ENCODE data around the gene KREMEN1. TPM values are rescaled to one million over a fixed set of nuclear protein-coding genes. Genes with fewer than 3 reads are reported as not detected.

KREMEN1 gene
- total and polyA plus RNA-seq, 9 of the 15 experiments (the other 6 are each of a cell fraction or from before 2014, with no cell fraction given) = 0.69 to 11.5 (median 4.3) TPM

GRCh38 chr22:29048822-29049654, 23.8 kb upstream of the KREMEN1 start:
- Histone ChIP-seq H4K20me1 (replicated peaks; ENCODE audit: control insufficient read depth, insufficient read depth, low read length) (no peaks in the 10 kb centered on the region), H3K27ac (ENCODE audit: extremely low read depth, low read depth, low read length) (peak overlapping the region; percentile 62; the same call in 2 of the 3 replicates), H3K4me2 (ENCODE audit: insufficient read depth, low read length) (no peak overlapping the region), H3K79me2 (ENCODE audit: control insufficient read depth, insufficient read depth, low read length) (no peaks in the 10 kb centered on the region), H3K9ac (ENCODE audit: insufficient read depth in 1 of 2, low read depth in 2 of 2, low read length in 2 of 2) (peak overlapping the region in 1 of 2 experiments; percentile 83; a peak in 2 of 4 replicates), H2AFZ (ENCODE audit: low read depth, low read length) (0 out of 2 replicates have a peak overlapping the region, but pooled peaks have one; percentile 82), H3K27me3 (ENCODE audit: control insufficient read depth in 2 of 2, insufficient read depth in 2 of 2, low read length in 2 of 2) (no peaks in the 10 kb centered on the region), H3K9me3 (replicated peaks; ENCODE audit: control insufficient read depth, insufficient read depth, low read depth, low read length) (no peaks in the 10 kb centered on the region), H3K4me1 (replicated peaks in 1 of 2; ENCODE audit: control insufficient read depth in 2 of 2, insufficient read depth in 2 of 2, low read length in 2 of 2) (peaks cover 4 to 19% of the 10 kb centered on the region in 2 experiments; a peak in 3 of 5 replicates), H3K36me3 (ENCODE audit: control insufficient read depth, insufficient read depth, low read length) (peaks cover 42% of the 10 kb centered on the region; the same call in 2 of the 3 replicates), H3K4me3 (no peak overlapping the region), H3K9me1 (ENCODE audit: control insufficient read depth, insufficient read depth, low read length) (no peaks in the 10 kb centered on the region)
- FAIRE-seq (no peak), DNase-seq (ENCODE audit: extremely low read depth in 1 of 4, low spot score in 3 of 4) (no peak), ATAC-seq (no peak)
- POLR2A ChIA-PET = interaction anchor here (0.7 to 1.4 kb wide), 4 partner anchors 8 to 198 kb away, joined by 3 to 7 read pairs (median 4); no protein-coding TSS in a partner anchor
- intact Hi-C loops (cut with micrococcal nuclease) (no loop called here), in situ Hi-C loops (cut with MboI) (no loop called here)
- no TSS peak for BruUV-seq (replicated peaks)
- CTCF ChIA-PET (ENCODE audit: low intra/inter-chr PET ratio) = no interaction called here
- WGBS (ENCODE audit: insufficient coverage, low coverage, missing lambda C conversion rate) = 94% methylated on average over 13 of the region's 31 CpGs
- TF ChIP-seq XRCC3 (IDR thresholded peaks at IDR 0.05) = no peak
- no peak for TF ChIP-seq ZNF609 (CRISPR knock-in tag; IDR thresholded peaks at IDR 0.05; ENCODE audit: borderline replicate concordance)
- TF ChIP-seq ZNF24 (IDR thresholded peaks at IDR 0.05) = no peak
- no peak for TF ChIP-seq U2AF2 (optimal IDR thresholded peaks at IDR 0.05; ENCODE audit: low read depth, low read length)
- no peak for TF ChIP-seq HIVEP1 (CRISPR knock-in tag; IDR thresholded peaks at IDR 0.05)
- no peak for TF ChIP-seq ATF4 (CRISPR knock-in tag; IDR thresholded peaks at IDR 0.05)
- TF ChIP-seq ZNF668 (CRISPR knock-in tag; IDR thresholded peaks at IDR 0.05) = no peak
- no peak for TF ChIP-seq CREB5 (CRISPR knock-in tag; IDR thresholded peaks at IDR 0.05)
- no peak for TF ChIP-seq ZNF239 (CRISPR knock-in tag; IDR thresholded peaks at IDR 0.05)
- no peak for TF ChIP-seq ZNF311 (CRISPR knock-in tag; IDR thresholded peaks at IDR 0.05)
- TF ChIP-seq ZNF561 (CRISPR knock-in tag; conservative IDR thresholded peaks at IDR 0.05) = no peak
- TF ChIP-seq GATAD2B (IDR thresholded peaks at IDR 0.05; ENCODE audit: borderline replicate concordance) = no peak
- TF ChIP-seq SMAD4 (CRISPR knock-in tag; conservative IDR thresholded peaks at IDR 0.05) = no peak
